ENCODE results near the gene EEF2KMT.

GRCh38 chr16:5046914-5047313, 50.7 kb downstream of the EEF2KMT start:
- TF ChIP-seq CTCF (IDR thresholded peaks at IDR 0.05) (no peak), POLR2A (IDR thresholded peaks at IDR 0.05) (no peak)
